SK-N-SH treated with all-trans-retinoic acid at 6 μM for 48 hours (cell line): ENCODE measurements around the gene ASIC3.

ENCODE experiments used
- ATAC-seq: fragments of 200-7000 bp; cut with Tn5 transposase; 3 replicates; pipeline ENCODE4 v1.9.1; 2020; ENCODE audit warnings: mild to moderate bottlenecking, moderate library complexity
- ARNTL ChIP-seq: fragments of 450-650 bp; formaldehyde crosslinking; IDR thresholded peaks from 2 replicates; pipeline ENCODE4 v1.5.0; 2020; ENCODE audit warnings: low read depth, mild to moderate bottlenecking, moderate library complexity, borderline replicate concordance
- BACH2 ChIP-seq: fragments of 250-450 bp; sonication (Bioruptor Pico); IDR thresholded peaks from 2 replicates; pipeline ENCODE4 v1.9.0; 2021; ENCODE audit warnings: mild to moderate bottlenecking, borderline replicate concordance
- CREB5 ChIP-seq: fragments of 250-450 bp; sonication (Bioruptor Pico); IDR thresholded peaks from 2 replicates; pipeline ENCODE4 v1.5.1; 2020; ENCODE audit warnings: low read depth, mild to moderate bottlenecking, moderate library complexity
- CSRNP3 ChIP-seq: fragments of 250-450 bp; sonication (Bioruptor Pico); IDR thresholded peaks from 2 replicates; pipeline ENCODE4 v1.5.1; 2021; ENCODE audit warnings: mild to moderate bottlenecking, moderate library complexity
- GLIS3 ChIP-seq: fragments of 250-450 bp; sonication (Bioruptor Pico); IDR thresholded peaks from 2 replicates; pipeline ENCODE4 v1.5.0; 2020; ENCODE audit warnings: mild to moderate bottlenecking, moderate library complexity
- ISL1 ChIP-seq: fragments of 250-450 bp; sonication (Bioruptor Pico); IDR thresholded peaks from 2 replicates; pipeline ENCODE4 v2.1.2; 2022; ENCODE audit warnings: mild to moderate bottlenecking, moderate library complexity
- PATZ1 ChIP-seq: fragments of 250-450 bp; sonication (Bioruptor Pico); IDR thresholded peaks from 2 replicates; pipeline ENCODE4 v1.8.0; 2020; ENCODE audit warnings: mild to moderate bottlenecking, moderate library complexity, borderline replicate concordance
- POU6F1 ChIP-seq: fragments of 250-450 bp; sonication (Bioruptor Pico); IDR thresholded peaks from 2 replicates; pipeline ENCODE4 v1.8.0; 2021; ENCODE audit warnings: low read depth, mild to moderate bottlenecking, moderate library complexity, borderline replicate concordance
- PPARA ChIP-seq: fragments of 250-450 bp; sonication (Bioruptor Pico); IDR thresholded peaks from 2 replicates; pipeline ENCODE4 v1.5.0; 2020; ENCODE audit warnings: mild to moderate bottlenecking, borderline replicate concordance
- RARB ChIP-seq: fragments of 250-450 bp; sonication (Bioruptor Pico); IDR thresholded peaks from 2 replicates; pipeline ENCODE4 v1.8.0; 2021; ENCODE audit warnings: mild to moderate bottlenecking, moderate library complexity
- SNAI2 ChIP-seq: fragments of 250-450 bp; sonication (Bioruptor Pico); IDR thresholded peaks from 2 replicates; pipeline ENCODE4 v1.5.0; 2020; ENCODE audit warnings: mild to moderate bottlenecking, moderate library complexity
- TCF4 ChIP-seq: fragments of 250-450 bp; sonication (Bioruptor Pico); IDR thresholded peaks from 2 replicates; pipeline ENCODE4 v1.8.0; 2021; ENCODE audit warnings: mild to moderate bottlenecking, moderate library complexity, borderline replicate concordance
- TOX ChIP-seq: fragments of 250-450 bp; sonication (Bioruptor Pico); IDR thresholded peaks from 2 replicates; pipeline ENCODE4 v1.8.0; 2021; ENCODE audit warnings: mild to moderate bottlenecking, moderate library complexity, borderline replicate concordance
- TSHZ2 ChIP-seq: fragments of 250-450 bp; sonication (Bioruptor Pico); IDR thresholded peaks from 2 replicates; pipeline ENCODE4 v1.5.0; 2020; ENCODE audit warnings: mild to moderate bottlenecking, moderate library complexity
- ZC3H10 ChIP-seq: fragments of 250-450 bp; sonication (Bioruptor Pico); IDR thresholded peaks from 2 replicates; pipeline ENCODE4 v1.5.1; 2021; ENCODE audit warnings: mild to moderate bottlenecking, moderate library complexity
- ZFP3 ChIP-seq: fragments of 250-450 bp; sonication (Bioruptor Pico); IDR thresholded peaks from 2 replicates; pipeline ENCODE4 v1.5.0; 2020; ENCODE audit warnings: mild to moderate bottlenecking, moderate library complexity
- ZFP30 ChIP-seq: fragments of 450-650 bp; formaldehyde crosslinking; IDR thresholded peaks from 2 replicates; pipeline ENCODE4 v1.5.0; 2022; ENCODE audit warnings: mild to moderate bottlenecking, moderate library complexity
- ZNF565 ChIP-seq: fragments of 450-650 bp; formaldehyde crosslinking; conservative IDR thresholded peaks from 2 replicates; pipeline ENCODE4 v1.5.0; 2020; ENCODE audit warnings: low read depth, mild to moderate bottlenecking, moderate library complexity
- ZNF70 ChIP-seq: fragments of 450-650 bp; formaldehyde crosslinking; IDR thresholded peaks from 2 replicates; pipeline ENCODE4 v1.5.0; 2020; ENCODE audit warnings: mild to moderate bottlenecking, moderate library complexity
- ZNF8 ChIP-seq: fragments of 450-650 bp; formaldehyde crosslinking; IDR thresholded peaks from 2 replicates; pipeline ENCODE4 v1.5.0; 2020; ENCODE audit warnings: mild to moderate bottlenecking, moderate library complexity

Gene ASIC3

GRCh38 chr7:151058781-151059366 lies 10.5 kb downstream of the ASIC3 start:
- no peak for ATAC-seq
- TF ChIP-seq ISL1 (CRISPR knock-in tag): no peak
- TF ChIP-seq BACH2 (CRISPR knock-in tag): no peak
- no peak for TF ChIP-seq SNAI2
- TF ChIP-seq ZNF8 (CRISPR knock-in tag): no peak
- no peak for TF ChIP-seq TCF4 (CRISPR knock-in tag)
- no peak for TF ChIP-seq PATZ1
- no peak for TF ChIP-seq ZFP3 (CRISPR knock-in tag)
- TF ChIP-seq, all 23 proteins: peak for 0

- peak; percentile 12 for ATAC-seq
- TF ChIP-seq TSHZ2 (CRISPR knock-in tag): peak; percentile 40; the same call in 1 of the 2 replicates
- TF ChIP-seq ZNF8 (CRISPR knock-in tag): no peak
- peak; percentile 73; the same call in 1 of the 2 replicates for TF ChIP-seq PATZ1
- no peak for TF ChIP-seq ZFP3 (CRISPR knock-in tag)
- TF ChIP-seq ZNF70 (CRISPR knock-in tag): no peak
- TF ChIP-seq ARNTL (CRISPR knock-in tag): no peak
- no peak for TF ChIP-seq ZNF565
- peak; percentile 81; the same call in 1 of the 2 replicates for TF ChIP-seq SNAI2
Observed at GRCh38 chr7:151059367-151060112, 11.2 kb downstream of the ASIC3 start, which contains the start of gene SLC4A2. Gene SLC4A2, plus strand, starts transcription at chr7:151059589. Its CDS starts 2,399 bp downstream, at chr7:151061988.

GRCh38 chr7:151060113-151060415 lies 11.7 kb downstream of the ASIC3 start:
- ATAC-seq: peak; percentile 2; the same call in 2 of the 3 replicates

More at GRCh38 chr7:151060113-151060415, 11.7 kb downstream of the ASIC3 start:
- TF ChIP-seq ARNTL (CRISPR knock-in tag): no peak
- no peak for TF ChIP-seq RARB (CRISPR knock-in tag)
- TF ChIP-seq TOX (CRISPR knock-in tag): no peak
- TF ChIP-seq TSHZ2 (CRISPR knock-in tag): no peak
- TF ChIP-seq PPARA (CRISPR knock-in tag): no peak
- no peak for TF ChIP-seq SNAI2
- no peak for TF ChIP-seq POU6F1 (CRISPR knock-in tag)
- TF ChIP-seq ZFP30 (CRISPR knock-in tag): no peak
- TF ChIP-seq ZFP3 (CRISPR knock-in tag): no peak
- no peak for TF ChIP-seq TCF4 (CRISPR knock-in tag)
- no peak for TF ChIP-seq GLIS3 (CRISPR knock-in tag)
- TF ChIP-seq ZC3H10 (CRISPR knock-in tag): no peak
- TF ChIP-seq ZNF8 (CRISPR knock-in tag): no peak
- TF ChIP-seq CSRNP3 (CRISPR knock-in tag): no peak
- no peak for TF ChIP-seq ZNF565
- no peak for TF ChIP-seq CREB5 (CRISPR knock-in tag)
